Calu3 (cell line): ENCODE results near the gene SEC22C. TPM values are rescaled to one million over a fixed set of nuclear protein-coding genes. Genes with fewer than 3 reads are reported as not detected.

Experiments
- BruUV-seq: library from RNA; stranded (reverse); fragments of 400-500 nt; replicated peaks from 2 replicates; lab custom pipeline; 2021; lab: Mats Ljungman, UMichigan
- CTCF ChIA-PET: fragments of 300-600 bp; sonication (Branson Sonifier 250); formaldehyde crosslinking; loops from one replicate; lab custom pipeline; 2022; ENCODE audit warnings: antibody characterized with exemption; lab: Charles Lee
- DNase-seq: peaks from one replicate; pipeline ENCODE4 v3.0.0; 2022
- H3K27ac Mint-ChIP-seq: one replicate; pipeline ENCODE4 v1.8.0; 2022; ENCODE audit warnings: mixed read lengths; ENCODE audit not compliant: unreplicated experiment
- H3K27me3 Mint-ChIP-seq: one replicate; pipeline ENCODE4 v1.8.0; 2022; ENCODE audit warnings: mixed read lengths; ENCODE audit not compliant: unreplicated experiment
- H3K36me3 Mint-ChIP-seq: one replicate; pipeline ENCODE4 v1.8.0; 2022; ENCODE audit warnings: mild to moderate bottlenecking, moderate library complexity, mixed read lengths; ENCODE audit not compliant: insufficient read depth, unreplicated experiment
- H3K4me1 Mint-ChIP-seq: one replicate; pipeline ENCODE4 v1.8.0; 2022; ENCODE audit warnings: mild to moderate bottlenecking, low read depth, mixed read lengths; ENCODE audit not compliant: unreplicated experiment
- H3K4me3 Mint-ChIP-seq: one replicate; pipeline ENCODE4 v1.8.0; 2022; ENCODE audit warnings: mild to moderate bottlenecking, low read depth, moderate library complexity, mixed read lengths; ENCODE audit not compliant: unreplicated experiment
- H3K9me3 Mint-ChIP-seq: one replicate; pipeline ENCODE4 v1.8.0; 2022; ENCODE audit warnings: low read depth, mixed read lengths; ENCODE audit not compliant: unreplicated experiment
- CTCF ChIP-seq: fragments of 200-600 bp; IDR thresholded peaks from one replicate; pipeline ENCODE4 v1.8.0; 2022; ENCODE audit warnings: antibody characterized with exemption; ENCODE audit not compliant: unreplicated experiment
- intact Hi-C: fragments of 100-400 bp; cut with micrococcal nuclease; formaldehyde crosslinking; loops from one replicate; pipeline ENCODE4 v1.10.0; 2022; ENCODE audit not compliant: unreplicated experiment
- total RNA-seq: library from RNA; stranded (reverse); gene quantifications from 2 replicates; pipeline ENCODE4 v1.2.3, GENCODE V29; 2022

SEC22C gene
- total RNA-seq, 1 experiment from 2014 or later = 42.3 TPM

GRCh38 chr3:42550250-42550649, 31.5 kb downstream of the SEC22C start:
- DNase-seq = no peak
- H3K27me3 Mint-ChIP-seq = no peaks in the 10 kb centered on the region
- H3K4me3 Mint-ChIP-seq = no peak overlapping the region
- no TSS peak for BruUV-seq
- H3K4me1 Mint-ChIP-seq = no peaks in the 10 kb centered on the region
- no peaks in the 10 kb centered on the region for H3K9me3 Mint-ChIP-seq
- TF ChIP-seq CTCF = no peak
- intact Hi-C loops = no loop called here
- no peak overlapping the region for H3K27ac Mint-ChIP-seq
- H3K36me3 Mint-ChIP-seq = peaks cover 7% of the 10 kb centered on the region
- CTCF ChIA-PET = interaction anchor here (0.9 to 1.2 kb wide), 2 partner anchors 48 to 321 kb away, joined by 3 read pairs; partner anchors contain the start of gene VIPR1

DNA sequence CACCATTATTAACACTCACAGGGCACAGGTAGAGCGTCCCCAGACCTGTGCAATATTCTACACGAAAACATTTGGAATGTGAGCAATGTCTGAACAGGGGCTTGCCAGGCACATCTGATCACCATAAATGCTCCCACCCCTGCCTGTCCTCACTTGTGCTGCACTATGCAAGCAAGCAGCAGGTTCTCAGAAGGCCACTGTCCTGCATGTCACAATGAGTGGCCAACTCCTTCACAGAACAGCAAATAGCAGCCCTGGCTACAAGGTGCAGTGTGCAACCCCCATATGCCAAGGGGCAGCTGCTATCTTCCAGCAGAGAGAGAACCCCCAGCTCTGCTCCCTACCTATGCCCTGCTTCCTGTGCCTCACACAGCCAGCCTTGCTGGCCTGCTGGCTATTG, 32.6 kb downstream of the SEC22C start:
- Mint-ChIP-seq H3K27ac (no peak overlapping the region), H3K9me3 (no peaks in the 10 kb centered on the region), H3K4me1 (no peaks in the 10 kb centered on the region), H3K36me3 (no peaks in the 10 kb centered on the region), H3K27me3 (no peaks in the 10 kb centered on the region), H3K4me3 (no peak overlapping the region)
- BruUV-seq = no TSS peak
- no peak for TF ChIP-seq CTCF
- intact Hi-C loops = loop anchor here (10.0 kb wide), 1 partner anchor 94 kb away; no protein-coding TSS in a partner anchor
- CTCF ChIA-PET = interaction anchor here (0.9 kb wide), 1 partner anchor 47 kb away, joined by 3 read pairs; the partner anchor contains the start of gene VIPR1
- DNase-seq = no peak

GRCh38 chr3:42547401-42547945, 34.3 kb downstream of the SEC22C start:
- Mint-ChIP-seq H3K27ac (no peak overlapping the region), H3K4me3 (no peak overlapping the region), H3K9me3 (no peaks in the 10 kb centered on the region), H3K4me1 (no peaks in the 10 kb centered on the region), H3K36me3 (no peaks in the 10 kb centered on the region), H3K27me3 (no peaks in the 10 kb centered on the region)
- DNase-seq = peak; percentile 76
- CTCF ChIA-PET = interaction anchor here (1.0 kb wide), 1 partner anchor 318 kb away, joined by 4 read pairs; no protein-coding TSS in a partner anchor
- BruUV-seq = no TSS peak
- peak; percentile 80 for TF ChIP-seq CTCF
- intact Hi-C loops = loop anchor here (2.0 to 10.0 kb wide), 2 partner anchors 93 to 317 kb away; no protein-coding TSS in a partner anchor

- Mint-ChIP-seq H3K4me1 (no peaks in the 10 kb centered on the region), H3K27me3 (no peaks in the 10 kb centered on the region), H3K36me3 (no peaks in the 10 kb centered on the region), H3K4me3 (no peak overlapping the region), H3K9me3 (no peaks in the 10 kb centered on the region), H3K27ac (no peak overlapping the region)
- intact Hi-C loops = loop anchor here (2.0 to 10.0 kb wide), 2 partner anchors 92 to 316 kb away; no protein-coding TSS in a partner anchor
- no peak for DNase-seq
- CTCF ChIA-PET = interaction anchor here (1.0 kb wide), 1 partner anchor 317 kb away, joined by 4 read pairs; no protein-coding TSS in a partner anchor
- no TSS peak for BruUV-seq
- no peak for TF ChIP-seq CTCF
Observed at GRCh38 chr3:42546691-42547213, 35.0 kb downstream of the SEC22C start.
